ENCODE measurements around the gene ZYG11B.

GRCh38 chr1:52709016-52709415, 17.2 kb upstream of the ZYG11B start:
- no peak for TF ChIP-seq CTCF (IDR thresholded peaks at IDR 0.05)
- no peak for TF ChIP-seq POLR2A (IDR thresholded peaks at IDR 0.05)

Measured in esophagus squamous epithelium (tissue), 4 donors.